HepG2 (cell line): ENCODE data around the gene CELSR3. TPM values are rescaled to one million over a fixed set of nuclear protein-coding genes. Genes with fewer than 3 reads are reported as not detected.

Source experiments
- ATAC-seq: fragments of 200-7000 bp; cut with Tn5 transposase; 3 replicates; pipeline ENCODE4 v1.9.1; 2020; ENCODE audit warnings: mild to moderate bottlenecking, moderate library complexity
- BruUV-seq: library from RNA; stranded (reverse); fragments of 400-500 nt; replicated peaks from 2 replicates; lab custom pipeline; 2021; lab: Mats Ljungman, UMichigan
- CTCF ChIA-PET: fragments of 300-600 bp; formaldehyde crosslinking; extraction: SDS; loops from one replicate; lab custom pipeline; 2021; ENCODE audit warnings: low total read pairs, inconsistent platforms, low intra/inter-chr PET ratio; lab: Yijun Ruan, JAX
- POLR2A ChIA-PET: fragments of 350-600 bp; sonication (Branson Sonifier 250); formaldehyde crosslinking; loops from one replicate; lab custom pipeline; 2020; ENCODE audit warnings: antibody characterized with exemption, inconsistent platforms; lab: Yijun Ruan, JAX
- DNase-seq: peaks from one replicate; pipeline ENCODE4 v3.0.0-alpha.2; 2015; ENCODE audit warnings: low spot score
- FAIRE-seq: peaks from 3 replicates; lab custom pipeline; 2011; peaks lifted over from hg19 to GRCh38; lab: Jason Lieb, UNC
- H2AFZ ChIP-seq: one replicate; pipeline ENCODE4 v1.6.1; 2011; ENCODE audit warnings: low read length, inconsistent platforms
- H3K27ac ChIP-seq: fragments of 300-600 bp; 3 replicates; pipeline ENCODE4 v1.8.0; 2011; ENCODE audit warnings: mixed run types, mild to moderate bottlenecking, mixed read lengths, low read length, inconsistent platforms; ENCODE audit not compliant: insufficient read depth; ENCODE audit errors: extremely low read length
- H3K27me3 ChIP-seq, 2 experiments: fragments of 200-600 bp in 1 of 2; 2 replicates in 1 of 2; 3 replicates in 1 of 2; pipeline versions ENCODE4 v1.6.0 to v1.8.0; 2011; ENCODE audit warnings: low read length in 2 of 2, mild to moderate bottlenecking in 2 of 2, moderate library complexity in 2 of 2, inconsistent platforms in 1 of 2; ENCODE audit not compliant: insufficient read depth in 2 of 2, control insufficient read depth in 1 of 2
- H3K36me3 ChIP-seq, 2 experiments: fragments of 200-600 bp in 1 of 2; replicated peaks in 1 of 2; 2 replicates in 1 of 2; 3 replicates in 1 of 2; pipeline versions ENCODE4 v1.5.1 to v1.8.0; 2011; ENCODE audit warnings: low read length in 2 of 2, inconsistent platforms in 1 of 2; ENCODE audit not compliant: insufficient read depth in 2 of 2, control insufficient read depth in 1 of 2
- H3K4me1 ChIP-seq: 2 replicates; pipeline ENCODE4 v1.5.1; 2012; ENCODE audit warnings: low read length, inconsistent platforms; ENCODE audit not compliant: insufficient read depth
- H3K4me2 ChIP-seq: 2 replicates; pipeline ENCODE4 v1.6.0; 2011; ENCODE audit warnings: low read depth, low read length, inconsistent platforms
- H3K4me3 ChIP-seq, 3 experiments: fragments of 200-600 bp in 1 of 3; sonication (generic), shearing (Covaris generic) in 1 of 3; replicated peaks in 1 of 3; 2 replicates each; pipeline ENCODE4 v1.5.1; 2011 to 2016; ENCODE audit warnings: low read length in 3 of 3, inconsistent platforms in 2 of 3, low read depth in 2 of 3, mild to moderate bottlenecking in 2 of 3, control low read depth in 1 of 3, mixed read lengths in 1 of 3; ENCODE audit not compliant: insufficient read depth in 1 of 3
- H3K79me2 ChIP-seq: one replicate; pipeline ENCODE4 v1.6.1; 2011; ENCODE audit warnings: low read length, inconsistent platforms; ENCODE audit not compliant: insufficient read depth
- H3K9ac ChIP-seq: 2 replicates; pipeline ENCODE4 v1.6.0; 2011; ENCODE audit warnings: mild to moderate bottlenecking, low read depth, low read length, inconsistent platforms; ENCODE audit not compliant: insufficient read depth
- H3K9me3 ChIP-seq: 2 replicates; pipeline ENCODE4 v1.5.1; 2012; ENCODE audit warnings: mild to moderate bottlenecking, low read length
- H4K20me1 ChIP-seq: 2 replicates; pipeline ENCODE4 v1.6.0; 2011; ENCODE audit warnings: inconsistent platforms, mild to moderate bottlenecking, low read length, moderate library complexity; ENCODE audit not compliant: insufficient read depth
- CBX5 ChIP-seq: sonication (generic); formaldehyde crosslinking; IDR thresholded peaks from 2 replicates; pipeline ENCODE4 v1.4.0; 2020; ENCODE audit warnings: missing genetic modification reagents, borderline replicate concordance
- CHCHD3 ChIP-seq: sonication (generic); formaldehyde crosslinking; IDR thresholded peaks from 2 replicates; pipeline ENCODE4 v1.8.0; 2022; ENCODE audit warnings: mild to moderate bottlenecking, missing genetic modification reagents, moderate library complexity
- FOXA3 ChIP-seq: IDR thresholded peaks from 2 replicates; pipeline ENCODE4 v1.6.1; 2016; ENCODE audit warnings: missing genetic modification reagents, missing compliant biosample characterization
- HINFP ChIP-seq: sonication (generic); formaldehyde crosslinking; IDR thresholded peaks from 2 replicates; pipeline ENCODE4 v1.4.0; 2020; ENCODE audit warnings: low read depth, mild to moderate bottlenecking, missing genetic modification reagents
- SP1 ChIP-seq, 2 experiments: fragments of 450-650 bp in 1 of 2; sonication (generic) in 1 of 2; formaldehyde crosslinking in 1 of 2; IDR thresholded peaks; 2 replicates each; pipeline versions ENCODE4 v1.4.0 to v1.6.1; 2016 to 2020; ENCODE audit warnings: missing genetic modification reagents in 1 of 2
- ZHX1 ChIP-seq: sonication (generic); formaldehyde crosslinking; IDR thresholded peaks from 2 replicates; pipeline ENCODE4 v1.8.1; 2022; ENCODE audit warnings: low read depth, mild to moderate bottlenecking, missing genetic modification reagents
- ZZZ3 ChIP-seq: sonication (generic); formaldehyde crosslinking; IDR thresholded peaks from 2 replicates; pipeline ENCODE4 v1.4.0; 2020; ENCODE audit warnings: missing genetic modification reagents, mild to moderate bottlenecking, borderline replicate concordance
- WGBS: methylation state at CpG from one replicate; pipeline ENCODE4 v1.1.6; 2017; ENCODE audit warnings: low lambda C conversion rate; 5-methylcytosine and 5-hydroxymethylcytosine counted together
- in situ Hi-C: cut with HindIII; loops from 2 replicates; pipeline ENCODE4 v1.10.0; 2017; ENCODE audit warnings: low pct_unique_long_range_greater_than_20kb; ENCODE audit not compliant: extremely low pct_ligation_motif_present
- intact Hi-C: fragments of 100-400 bp; cut with micrococcal nuclease; formaldehyde crosslinking; loops from one replicate; pipeline ENCODE4 v1.10.0; 2022; ENCODE audit not compliant: unreplicated experiment
- polyA plus RNA-seq, 8 experiments: library from polyadenylated mRNA; depleted of rRNA in 3 of 8; stranded (reverse) in 7 of 8; unstranded in 1 of 8; fragments of >200 nt; fragmentation: Illumina TruSeq in 4 of 8; extraction: Trizol in 4 of 8; gene quantifications; 2 replicates each; pipeline versions ENCODE4 v1.2.1 to v1.2.3, GENCODE V29; 2011 to 2016; ENCODE audit warnings: low read depth in 4 of 8, missing spikeins in 1 of 8, mixed read lengths in 1 of 8; ENCODE audit not compliant: insufficient read depth in 1 of 8
- total RNA-seq, 5 experiments: library from RNA; depleted of rRNA; stranded (reverse); fragments of >200 nt; fragmentation: Illumina TruSeq; extraction: Trizol; gene quantifications; 2 replicates each; pipeline ENCODE4 v1.2.3, GENCODE V29; 2016; ENCODE audit warnings: low read depth in 1 of 5

CELSR3 gene
- total and polyA plus RNA-seq, 2 of the 13 experiments (the other 11 are each of a cell fraction or from before 2014, with no cell fraction given), result 5.4 to 6.7 TPM

GRCh38 chr3:48591886-48592518 lies 70.7 kb downstream of the CELSR3 start:
- no peak for ATAC-seq
- H3K79me2 ChIP-seq, result no peaks in the 10 kb centered on the region
- no peak overlapping the region for H3K27ac ChIP-seq
- FAIRE-seq, result no peak
- ChIA-PET CTCF (no interaction called here), POLR2A (no interaction called here)
- in situ Hi-C loops, result no loop called here
- no peaks in the 10 kb centered on the region for H3K9me3 ChIP-seq
- no peak overlapping the region for H3K4me3 ChIP-seq
- H2AFZ ChIP-seq, result no peak overlapping the region
- BruUV-seq, result no TSS peak
- H3K27me3 ChIP-seq, result 0 out of 5 replicates have a peak, but pooled peaks cover 0 to 4% of the 10 kb centered on the region in 2 experiments
- H3K4me2 ChIP-seq, result no peak overlapping the region
- H3K4me1 ChIP-seq, result peaks cover 33% of the 10 kb centered on the region
- H3K36me3 ChIP-seq, result no peaks in the 10 kb centered on the region; a peak in 1 of 5 replicates
- 85% methylated on average over 14 of the region's 22 CpGs for WGBS
- TF ChIP-seq ZHX1 (CRISPR knock-in tag) (no peak), CBX5 (CRISPR knock-in tag) (no peak), HINFP (CRISPR knock-in tag) (no peak), SP1 (IDR thresholded peaks at IDR 0.05) (no peak), SP1 (CRISPR knock-in tag; IDR thresholded peaks at IDR 0.05) (no peak), FOXA3 (CRISPR knock-in tag) (no peak), ZZZ3 (CRISPR knock-in tag) (no peak), CHCHD3 (no peak)
- H4K20me1 ChIP-seq, result no peaks in the 10 kb centered on the region
- H3K9ac ChIP-seq, result no peak overlapping the region
- DNase-seq, result no peak
- intact Hi-C loops, result no loop called here
